Endometrial microvascular endothelial cells (primary cell): ENCODE results near the gene MAP3K4. TPM values are rescaled to one million over a fixed set of nuclear protein-coding genes. Genes with fewer than 3 reads are reported as not detected.
"Not testable (repeated sequence)": the region's sequence is repeated elsewhere in the genome, so short reads cannot be mapped to it uniquely, and the experiment has no call there.

Experiments
- in situ Hi-C: cut with HindIII; loops from 2 replicates; pipeline ENCODE4 v1.10.0; 2017; ENCODE audit warnings: low sequenced_read_pairs, low pct_unique_long_range_greater_than_20kb; ENCODE audit errors: inconsistent ontology term
- total RNA-seq: library from RNA; depleted of rRNA; stranded (reverse); fragments of >200 nt; gene quantifications from one replicate; pipeline ENCODE4 v1.2.3, GENCODE V29; 2015; ENCODE audit errors: inconsistent ontology term

The MAP3K4 gene
- total RNA-seq, 1 donor from 2014 or later: 16.7 TPM

- in situ Hi-C loops: no loop called here
Measured at GRCh38 chr6:160967833-160968232, 23.7 kb upstream of the MAP3K4 start.

- in situ Hi-C loops: no loop called here
Measured at GRCh38 chr6:160971171-160971570, 20.4 kb upstream of the MAP3K4 start.

GRCh38 chr6:160972111-160972510, 19.5 kb upstream of the MAP3K4 start:
- in situ Hi-C loops: no loop called here

- in situ Hi-C loops: not testable (repeated sequence)
Measured at GRCh38 chr6:160972594-160972993, 19.0 kb upstream of the MAP3K4 start.

GRCh38 chr6:160973311-160974250, 18.0 kb upstream of the MAP3K4 start:
- in situ Hi-C loops: no loop called here

GRCh38 chr6:160974304-160974771, 17.2 kb upstream of the MAP3K4 start:
- in situ Hi-C loops: no loop called here

- in situ Hi-C loops: no loop called here
Measured at GRCh38 chr6:160975162-160975561, 16.4 kb upstream of the MAP3K4 start.

GRCh38 chr6:160975961-160976360, 15.6 kb upstream of the MAP3K4 start:
- in situ Hi-C loops: not testable (repeated sequence)

- in situ Hi-C loops: no loop called here
Measured at GRCh38 chr6:160978141-160978901, 13.2 kb upstream of the MAP3K4 start.

- in situ Hi-C loops: no loop called here
Measured at GRCh38 chr6:160979061-160979708, 12.4 kb upstream of the MAP3K4 start.

GRCh38 chr6:160983377-160983948, 8.1 kb upstream of the MAP3K4 start:
- in situ Hi-C loops: not testable (repeated sequence)

- in situ Hi-C loops: no loop called here
Measured at GRCh38 chr6:160986851-160987250, 4.7 kb upstream of the MAP3K4 start.

- in situ Hi-C loops: no loop called here
Measured at GRCh38 chr6:160987265-160987664, 4.3 kb upstream of the MAP3K4 start.

GRCh38 chr6:160990847-160991405, 643 bp upstream of the MAP3K4 start:
- in situ Hi-C loops: no loop called here

- in situ Hi-C loops: no loop called here
Measured at GRCh38 chr6:160992061-160992979, 751 bp downstream of the MAP3K4 start.

- in situ Hi-C loops: no loop called here
Measured at GRCh38 chr6:160992980-160993314, 1.4 kb downstream of the MAP3K4 start.

- in situ Hi-C loops: no loop called here
Measured at GRCh38 chr6:160995271-160995670, 3.7 kb downstream of the MAP3K4 start.

GRCh38 chr6:160996131-160996601, 4.6 kb downstream of the MAP3K4 start:
- in situ Hi-C loops: no loop called here
